HAP-1 (cell line): ENCODE results near the gene NTPCR.

Source experiments
- DNase-seq, 2 experiments: peaks; one replicate each; pipeline ENCODE4 v3.0.0-alpha.2; 2016 to 2020; ENCODE audit warnings: low spot score in 2 of 2
- H3K27me3 ChIP-seq: fragments of 250-450 bp; sonication (Bioruptor Pico); 2 replicates; pipeline ENCODE4 v1.5.1; 2020; ENCODE audit warnings: low read depth, mild to moderate bottlenecking, moderate library complexity
- H3K36me3 ChIP-seq: fragments of 250-450 bp; sonication (Bioruptor Pico); replicated peaks from 2 replicates; pipeline ENCODE4 v1.5.1; 2020; ENCODE audit warnings: mild to moderate bottlenecking
- H3K4me1 ChIP-seq: fragments of 250-450 bp; sonication (Bioruptor Pico); 2 replicates; pipeline ENCODE4 v1.5.1; 2020; ENCODE audit warnings: mild to moderate bottlenecking
- H3K4me3 ChIP-seq: fragments of 250-450 bp; sonication (Bioruptor Pico); 2 replicates; pipeline ENCODE4 v1.5.1; 2020; ENCODE audit warnings: mild to moderate bottlenecking, moderate library complexity
- H3K9me3 ChIP-seq: fragments of 250-450 bp; sonication (Bioruptor Pico); 2 replicates; pipeline ENCODE4 v1.5.1; 2020; ENCODE audit warnings: mild to moderate bottlenecking, moderate library complexity
- in situ Hi-C: fragments of 300-500 bp; cut with MboI; formaldehyde crosslinking; loops from 3 replicates; pipeline ENCODE4 v1.14.3; 2020; ENCODE audit warnings: low sequenced_read_pairs, inconsistent platforms, mixed read lengths

The NTPCR gene

GRCh38 chr1:233006541-233006973 is 56.1 kb downstream of the NTPCR start:
- no peaks in the 10 kb centered on the region for H3K4me1 ChIP-seq
- in situ Hi-C loops, result no loop called here
- H3K4me3 ChIP-seq, result no peak overlapping the region
- no peaks in the 10 kb centered on the region for H3K9me3 ChIP-seq
- no peaks in the 10 kb centered on the region for H3K27me3 ChIP-seq
- no peak for DNase-seq
- H3K36me3 ChIP-seq, result no peaks in the 10 kb centered on the region

DNA sequence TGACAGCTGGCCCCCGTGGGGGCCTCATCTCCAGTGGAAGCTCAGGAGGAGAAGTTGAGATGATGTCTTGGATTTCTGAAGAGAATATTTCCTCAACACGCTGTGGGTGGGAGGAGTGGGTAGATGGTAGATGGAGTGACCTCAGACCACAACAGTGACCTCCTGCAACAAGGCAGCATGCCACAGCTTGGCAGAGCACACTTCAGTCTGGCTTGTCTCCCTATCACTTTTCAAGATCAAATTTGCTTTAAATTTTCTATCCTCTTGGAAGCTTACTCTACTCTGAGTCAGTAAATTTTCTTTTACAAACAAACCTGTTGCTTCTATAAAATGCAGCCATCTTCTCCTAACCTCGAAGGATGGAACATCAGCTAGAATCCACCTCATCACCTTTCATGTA is 59.7 kb downstream of the NTPCR start:
- Histone ChIP-seq H3K27me3 (no peaks in the 10 kb centered on the region), H3K36me3 (no peaks in the 10 kb centered on the region), H3K4me3 (no peak overlapping the region), H3K9me3 (no peaks in the 10 kb centered on the region), H3K4me1 (no peaks in the 10 kb centered on the region)
- DNase-seq, result no peak
- in situ Hi-C loops, result no loop called here

DNA sequence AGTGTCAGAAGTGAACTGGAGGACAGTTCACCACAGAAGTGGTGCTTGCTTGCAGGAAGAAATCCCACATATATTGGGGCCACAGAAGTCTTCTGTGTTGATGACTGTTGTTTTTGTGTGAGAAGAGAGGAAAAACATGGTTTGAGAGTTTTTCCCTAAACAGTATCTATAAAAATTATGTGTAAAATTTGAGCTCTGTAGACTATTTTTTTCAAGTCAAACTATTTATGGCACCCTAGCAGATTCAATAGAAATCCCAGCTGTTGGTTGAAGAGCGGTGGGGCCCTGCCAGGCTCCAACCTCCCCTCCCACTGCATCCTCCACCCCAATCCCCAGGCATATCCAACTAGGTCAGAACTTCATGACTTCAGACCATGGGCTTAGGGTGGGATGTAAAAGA is 61.6 kb downstream of the NTPCR start:
- in situ Hi-C loops, result no loop called here
- Histone ChIP-seq H3K4me3 (no peak overlapping the region), H3K9me3 (no peaks in the 10 kb centered on the region), H3K4me1 (no peaks in the 10 kb centered on the region), H3K36me3 (no peaks in the 10 kb centered on the region), H3K27me3 (no peaks in the 10 kb centered on the region)
- DNase-seq, result no peak

GRCh38 chr1:233015965-233016364 is 65.6 kb downstream of the NTPCR start:
- in situ Hi-C loops, result no loop called here
- H3K4me1 ChIP-seq, result no peaks in the 10 kb centered on the region
- no peaks in the 10 kb centered on the region for H3K36me3 ChIP-seq
- H3K4me3 ChIP-seq, result no peak overlapping the region
- DNase-seq, result no peak
- H3K9me3 ChIP-seq, result no peaks in the 10 kb centered on the region
- H3K27me3 ChIP-seq, result no peaks in the 10 kb centered on the region

DNA sequence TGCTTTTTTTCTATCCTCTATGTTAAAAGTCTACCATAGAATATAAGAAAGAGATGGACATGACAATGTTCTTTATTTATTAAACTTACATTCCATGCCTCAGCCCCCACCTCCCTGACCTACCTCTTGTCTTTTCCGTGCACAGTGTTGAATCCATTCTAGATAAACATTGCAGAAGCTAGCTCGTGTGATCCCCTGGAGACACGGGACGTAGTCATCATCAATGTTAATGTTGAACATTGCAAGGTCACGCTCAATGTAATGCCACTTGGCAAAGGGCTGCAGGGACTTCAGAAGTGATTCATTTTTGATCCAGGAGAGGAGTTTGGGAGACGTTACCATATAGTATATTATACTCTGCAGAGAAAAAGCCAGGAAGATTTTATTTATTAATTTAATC is 66.4 kb downstream of the NTPCR start:
- Histone ChIP-seq H3K27me3 (no peaks in the 10 kb centered on the region), H3K4me3 (no peak overlapping the region), H3K36me3 (no peaks in the 10 kb centered on the region), H3K9me3 (no peaks in the 10 kb centered on the region), H3K4me1 (no peaks in the 10 kb centered on the region)
- no peak for DNase-seq
- in situ Hi-C loops, result no loop called here

GRCh38 chr1:233019083-233019482 is 68.7 kb downstream of the NTPCR start:
- DNase-seq, result no peak
- Histone ChIP-seq H3K36me3 (no peaks in the 10 kb centered on the region), H3K4me1 (no peaks in the 10 kb centered on the region), H3K9me3 (no peaks in the 10 kb centered on the region), H3K4me3 (no peak overlapping the region), H3K27me3 (no peaks in the 10 kb centered on the region)
- in situ Hi-C loops, result no loop called here

- in situ Hi-C loops, result no loop called here
- no peaks in the 10 kb centered on the region for H3K27me3 ChIP-seq
- H3K9me3 ChIP-seq, result no peaks in the 10 kb centered on the region
- no peak overlapping the region for H3K4me3 ChIP-seq
- no peaks in the 10 kb centered on the region for H3K36me3 ChIP-seq
- H3K4me1 ChIP-seq, result no peaks in the 10 kb centered on the region
- DNase-seq, result no peak
Measured at GRCh38 chr1:233019778-233020325, 69.4 kb downstream of the NTPCR start.

GRCh38 chr1:233020426-233020825 is 70.0 kb downstream of the NTPCR start:
- Histone ChIP-seq H3K4me3 (no peak overlapping the region), H3K4me1 (no peaks in the 10 kb centered on the region), H3K27me3 (no peaks in the 10 kb centered on the region), H3K36me3 (no peaks in the 10 kb centered on the region), H3K9me3 (no peaks in the 10 kb centered on the region)
- DNase-seq, result no peak
- in situ Hi-C loops, result no loop called here

- no peak for DNase-seq
- H3K27me3 ChIP-seq, result no peaks in the 10 kb centered on the region
- no peaks in the 10 kb centered on the region for H3K36me3 ChIP-seq
- H3K9me3 ChIP-seq, result no peaks in the 10 kb centered on the region
- in situ Hi-C loops, result no loop called here
- H3K4me3 ChIP-seq, result no peak overlapping the region
- no peaks in the 10 kb centered on the region for H3K4me1 ChIP-seq
Measured at GRCh38 chr1:233022246-233022645, 71.8 kb downstream of the NTPCR start.

- no peaks in the 10 kb centered on the region for H3K36me3 ChIP-seq
- in situ Hi-C loops, result no loop called here
- no peak for DNase-seq
Measured at GRCh38 chr1:233024199-233024598, 73.8 kb downstream of the NTPCR start.

DNA sequence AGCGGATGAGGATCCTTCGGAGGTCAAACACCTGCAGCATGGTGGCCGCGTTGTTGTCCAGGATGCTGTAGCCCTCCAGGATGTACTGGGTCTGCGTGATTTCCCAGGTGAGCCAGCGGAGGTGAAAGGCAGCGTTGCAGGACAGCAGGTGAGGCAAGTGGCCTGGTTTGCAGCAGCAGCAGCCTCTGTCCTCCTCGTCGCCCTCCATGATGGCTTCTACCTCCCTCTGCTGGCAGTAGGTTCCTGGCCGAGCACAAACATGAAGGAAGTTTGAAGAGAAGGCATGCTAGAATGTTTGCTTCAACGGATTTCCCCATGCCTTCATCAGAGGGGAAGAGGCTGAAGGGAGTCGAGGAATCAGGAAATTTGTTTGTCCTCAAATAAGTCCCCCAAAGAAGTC is 74.7 kb downstream of the NTPCR start:
- Histone ChIP-seq H3K36me3 (no peaks in the 10 kb centered on the region), H3K4me3 (no peak overlapping the region), H3K9me3 (no peaks in the 10 kb centered on the region), H3K27me3 (no peaks in the 10 kb centered on the region), H3K4me1 (no peaks in the 10 kb centered on the region)
- in situ Hi-C loops, result no loop called here
- DNase-seq, result peak; percentile 23 to 47

More at GRCh38 chr1:233024199-233024598, 73.8 kb downstream of the NTPCR start:
- H3K4me3 ChIP-seq, result no peak overlapping the region
- H3K27me3 ChIP-seq, result no peaks in the 10 kb centered on the region
- H3K9me3 ChIP-seq, result no peaks in the 10 kb centered on the region
- H3K4me1 ChIP-seq, result no peaks in the 10 kb centered on the region

GRCh38 chr1:233025567-233025966 is 75.2 kb downstream of the NTPCR start:
- Histone ChIP-seq H3K4me3 (no peak overlapping the region), H3K27me3 (no peaks in the 10 kb centered on the region), H3K4me1 (no peaks in the 10 kb centered on the region), H3K36me3 (no peaks in the 10 kb centered on the region), H3K9me3 (no peaks in the 10 kb centered on the region)
- no peak for DNase-seq
- in situ Hi-C loops, result no loop called here

GRCh38 chr1:233027046-233027445 is 76.6 kb downstream of the NTPCR start:
- H3K4me3 ChIP-seq, result no peak overlapping the region
- in situ Hi-C loops, result no loop called here
- H3K9me3 ChIP-seq, result no peaks in the 10 kb centered on the region
- no peaks in the 10 kb centered on the region for H3K36me3 ChIP-seq
- no peaks in the 10 kb centered on the region for H3K4me1 ChIP-seq
- no peaks in the 10 kb centered on the region for H3K27me3 ChIP-seq
- no peak for DNase-seq

- Histone ChIP-seq H3K9me3 (no peaks in the 10 kb centered on the region), H3K27me3 (no peaks in the 10 kb centered on the region), H3K36me3 (no peaks in the 10 kb centered on the region), H3K4me1 (no peaks in the 10 kb centered on the region), H3K4me3 (no peak overlapping the region)
- DNase-seq, result no peak
- in situ Hi-C loops, result no loop called here
Measured at GRCh38 chr1:233031521-233031920, 81.1 kb downstream of the NTPCR start.

GRCh38 chr1:233032916-233033315 is 82.5 kb downstream of the NTPCR start:
- in situ Hi-C loops, result no loop called here
- no peaks in the 10 kb centered on the region for H3K27me3 ChIP-seq
- DNase-seq, result no peak
- H3K4me3 ChIP-seq, result no peak overlapping the region
- no peaks in the 10 kb centered on the region for H3K36me3 ChIP-seq
- no peaks in the 10 kb centered on the region for H3K9me3 ChIP-seq
- no peaks in the 10 kb centered on the region for H3K4me1 ChIP-seq
